ENCODE measurements around the gene GSTO2.
A peak's percentile ranks its signal among the peaks of the same experiment; 100 is the strongest.

GSTO2 gene

DNA sequence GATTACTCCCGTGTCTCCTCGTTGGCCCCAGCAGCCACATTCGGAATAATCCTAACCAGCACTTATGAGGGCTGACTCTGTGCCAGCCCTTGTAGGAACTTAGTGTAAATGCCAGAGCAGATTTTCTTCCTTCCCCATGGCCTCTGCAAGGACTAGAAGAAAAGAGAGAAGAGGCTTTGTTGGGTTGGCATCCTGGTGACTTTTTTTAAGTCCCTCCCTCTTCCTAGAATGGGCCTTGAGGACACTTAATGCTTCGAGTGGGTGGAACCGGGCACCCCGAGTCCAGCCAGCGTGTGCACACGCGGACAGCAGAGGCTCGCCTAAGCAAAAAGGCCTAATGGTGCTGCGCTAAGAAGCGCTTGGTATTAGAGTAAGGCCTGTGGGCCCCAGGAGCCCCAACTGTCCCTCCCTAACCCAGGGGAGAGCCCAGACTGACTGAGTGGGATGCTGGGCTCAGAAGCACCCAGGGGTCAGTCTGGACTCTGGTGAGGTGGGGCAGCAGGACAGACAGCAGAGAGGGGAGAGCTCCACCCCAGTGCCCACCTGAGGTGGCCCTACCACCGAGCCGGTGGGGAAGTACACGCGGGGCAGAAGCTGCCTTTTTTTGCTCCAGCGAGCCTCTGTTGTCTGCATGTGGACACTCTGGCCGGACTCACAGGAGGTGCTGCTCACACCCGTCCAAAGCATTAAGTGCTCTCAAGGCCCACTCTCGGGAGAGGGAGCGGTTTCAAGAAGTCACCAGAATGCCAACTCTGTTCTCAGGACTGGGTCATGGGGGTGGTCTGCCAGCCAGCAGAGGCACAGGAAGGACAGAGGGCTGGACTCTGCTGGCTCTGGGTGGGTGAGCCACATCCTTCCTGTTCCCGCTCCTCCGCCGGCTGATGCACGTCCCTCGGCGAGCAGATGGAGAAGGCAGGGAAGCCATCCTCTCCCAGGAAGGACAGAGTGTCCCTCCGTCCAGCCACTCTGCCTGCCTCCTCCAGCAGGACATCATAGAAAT lies 56.8 kb downstream of the GSTO2 start:
- no peak for DNase-seq (ENCODE audit: low read depth in 2 of 2)

DNA sequence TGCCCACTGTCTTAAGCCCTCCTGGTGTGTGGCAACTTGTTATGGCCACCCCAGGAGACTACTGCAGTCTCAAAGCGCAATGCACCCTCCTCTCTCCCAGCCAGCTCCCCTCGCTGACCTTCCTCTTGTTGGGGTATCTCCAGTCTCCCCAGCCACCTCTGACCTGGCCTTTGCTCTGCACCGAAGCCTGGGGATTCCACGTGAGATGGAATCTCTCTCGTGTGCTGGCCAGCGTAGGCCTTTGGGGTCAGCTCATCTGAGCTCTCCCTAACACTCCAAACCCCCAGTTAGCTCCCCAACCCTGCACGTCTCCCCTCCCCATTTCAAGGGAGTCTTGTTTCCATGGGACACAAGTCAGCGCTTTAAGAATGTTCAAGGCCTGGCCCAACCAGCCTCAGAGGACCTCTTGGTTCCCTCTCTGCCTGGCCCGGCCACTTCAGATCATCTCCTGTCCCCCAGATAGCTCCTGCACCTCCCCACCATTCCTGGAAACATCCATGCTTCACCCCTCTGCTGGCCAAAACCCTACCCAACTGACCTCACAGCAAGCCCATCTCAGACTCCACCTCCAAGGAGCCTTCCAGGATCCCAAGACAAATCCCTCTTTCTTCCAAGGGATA lies 58.1 kb downstream of the GSTO2 start:
- DNase-seq (ENCODE audit: low read depth in 2 of 2) = no peak

DNA sequence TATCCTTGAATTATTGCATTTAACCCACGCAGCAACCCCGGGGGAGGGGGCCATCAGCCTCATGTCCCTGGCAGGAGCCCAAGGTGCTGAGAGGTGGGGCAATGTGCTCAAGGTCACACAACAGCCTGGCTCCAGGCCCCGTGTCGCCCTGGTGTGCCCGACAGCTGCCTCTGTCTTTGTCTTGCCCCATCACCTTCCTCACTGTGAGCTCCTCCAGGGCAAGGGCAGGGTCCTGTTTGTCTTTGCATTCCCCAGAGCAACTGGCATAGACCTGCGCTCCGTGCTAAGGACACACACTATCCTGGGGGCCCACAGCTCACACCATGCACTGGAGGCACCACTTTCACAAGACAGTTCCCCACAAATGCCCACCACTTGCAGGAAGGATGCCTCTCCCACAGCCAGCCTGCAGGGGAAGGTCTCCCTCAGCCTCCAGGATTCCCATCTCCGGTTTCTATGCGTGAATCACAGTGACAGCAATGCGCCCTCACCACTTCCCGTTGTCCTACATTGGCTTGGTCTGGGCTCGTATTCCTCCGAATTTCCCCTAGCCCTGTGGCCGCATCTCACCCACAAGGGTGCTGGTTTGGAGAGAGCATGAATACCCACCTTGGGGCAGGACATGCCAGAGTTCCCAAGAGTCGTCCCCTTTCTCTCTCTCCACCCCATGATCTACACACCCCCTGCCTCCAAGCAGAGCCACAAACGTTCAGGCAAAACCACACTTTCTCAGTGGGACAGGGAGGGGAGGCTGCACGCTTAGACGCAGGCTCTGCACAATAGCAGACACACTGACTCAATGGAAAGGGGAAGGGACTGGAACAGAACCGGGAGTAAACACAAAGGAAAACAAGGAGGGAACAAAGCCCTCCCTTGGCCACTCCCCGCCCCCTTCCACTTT lies 59.0 kb downstream of the GSTO2 start:
- no peak for DNase-seq (ENCODE audit: low read depth in 2 of 2)

DNA sequence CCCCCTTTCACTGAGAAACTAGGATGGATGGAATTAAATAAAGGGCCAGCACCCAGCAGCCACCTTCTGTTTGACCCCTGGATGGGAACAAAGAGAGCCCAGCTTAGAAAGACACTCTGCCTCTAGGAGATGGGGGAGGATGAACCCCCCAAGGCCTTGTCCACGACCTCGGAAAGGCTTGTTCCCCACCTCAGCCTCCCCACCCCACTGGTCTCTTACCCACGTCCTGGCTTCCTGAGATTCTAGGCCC lies 59.6 kb downstream of the GSTO2 start:
- DNase-seq (ENCODE audit: low read depth in 2 of 2) = no peak

DNA sequence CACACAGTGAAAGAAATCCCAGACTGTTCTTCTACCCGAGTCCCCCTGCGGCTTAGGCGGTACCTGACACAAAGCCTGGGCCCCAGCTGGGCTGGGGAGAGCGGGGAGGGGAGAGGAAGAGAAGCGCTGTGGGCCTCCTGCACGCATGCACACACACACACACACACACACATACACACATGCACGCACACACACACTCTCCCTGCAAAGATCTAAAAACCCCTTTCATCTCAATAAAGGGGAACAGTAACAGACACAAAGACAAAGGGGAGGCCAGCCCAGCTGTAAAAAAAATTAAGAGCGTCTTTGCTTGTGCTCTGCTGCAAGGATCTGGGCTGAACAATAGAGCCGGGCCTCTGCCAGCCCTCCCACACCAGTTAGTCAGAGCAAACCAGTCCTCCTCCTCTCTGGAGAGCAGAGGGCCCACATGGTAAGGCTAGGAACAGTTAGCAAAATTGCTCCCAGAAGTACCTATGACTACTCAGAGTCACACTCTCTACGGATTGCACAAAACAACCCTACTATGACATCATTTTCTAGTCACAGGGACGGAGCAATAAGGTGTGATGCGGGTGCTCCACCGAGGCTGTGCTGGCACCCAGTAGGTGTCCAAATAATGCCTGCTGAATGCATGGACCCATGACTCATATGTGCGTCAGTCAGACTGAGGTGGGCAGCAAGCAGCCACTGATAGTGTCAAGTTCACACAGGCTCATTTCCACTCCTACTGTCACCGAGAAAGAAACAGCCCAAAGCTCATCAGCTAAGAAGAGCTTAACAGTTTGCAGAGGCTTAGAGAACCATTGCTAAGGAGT lies 60.1 kb downstream of the GSTO2 start:
- DNase-seq (ENCODE audit: low read depth in 2 of 2) = peak; percentile 31 to 56

DNA sequence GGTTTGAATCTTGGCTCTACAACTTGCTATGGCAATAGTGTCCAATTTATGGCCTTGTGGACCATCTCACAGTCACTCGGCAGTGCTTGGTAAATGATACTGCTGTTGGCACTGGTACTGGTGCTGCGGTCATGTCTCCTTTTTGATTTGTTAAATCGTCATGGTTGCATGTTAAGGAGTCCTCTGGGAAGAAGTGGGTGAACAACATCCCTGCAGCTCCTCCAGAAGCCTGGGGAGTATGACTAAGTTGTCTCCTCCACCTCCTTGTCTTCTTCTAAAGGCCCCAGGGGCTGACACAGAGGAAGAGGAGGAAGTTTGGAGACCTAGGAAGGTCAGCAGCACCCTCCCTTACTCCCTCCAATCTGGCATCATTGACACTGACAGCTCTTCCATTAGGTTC lies 60.8 kb downstream of the GSTO2 start:
- no peak for DNase-seq (ENCODE audit: low read depth in 2 of 2)

DNA sequence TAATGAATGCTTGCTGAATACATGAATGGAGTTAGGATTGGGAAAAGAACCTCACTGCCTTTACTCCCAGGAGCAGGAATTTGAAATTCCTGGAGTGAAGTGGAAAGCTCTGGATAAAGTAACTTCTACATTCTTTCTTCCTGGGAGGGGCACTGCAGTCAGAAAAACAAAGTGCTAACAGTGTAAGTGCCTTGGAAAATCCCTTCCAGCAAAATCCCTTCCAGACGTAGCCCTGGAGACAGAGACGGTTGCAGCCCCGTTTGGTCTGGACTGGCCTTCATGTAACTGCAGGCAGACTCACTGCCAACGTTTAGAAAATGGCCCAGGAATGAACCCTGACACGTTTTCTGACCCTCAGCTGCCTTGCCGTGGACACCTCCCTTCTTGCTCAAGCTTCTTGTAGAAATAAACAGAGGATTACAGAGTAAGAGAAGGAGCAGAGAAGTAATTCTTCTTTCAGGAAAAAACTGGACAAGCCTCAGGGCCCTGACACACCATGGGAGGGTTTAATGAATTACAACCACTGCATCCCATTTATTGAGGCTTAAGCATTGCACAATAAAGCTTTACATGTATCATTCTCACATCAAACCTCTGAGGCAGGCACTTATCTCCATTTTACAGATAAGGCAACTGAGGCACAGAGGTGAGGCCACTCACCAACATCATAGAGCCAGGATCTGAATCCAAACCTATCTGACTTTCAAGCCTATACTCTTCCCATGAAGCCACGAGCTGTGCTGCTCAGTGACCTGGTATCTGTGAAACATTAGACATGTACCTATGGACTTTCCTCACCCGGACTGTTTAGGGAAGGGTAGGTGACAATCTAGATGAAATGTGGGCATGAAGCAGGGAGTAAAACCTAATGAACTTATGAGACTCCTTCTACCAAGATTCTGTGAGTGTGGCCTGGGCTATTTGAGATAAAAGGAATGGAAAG lies 61.5 kb downstream of the GSTO2 start:
- DNase-seq (ENCODE audit: low read depth in 2 of 2) = no peak

DNA sequence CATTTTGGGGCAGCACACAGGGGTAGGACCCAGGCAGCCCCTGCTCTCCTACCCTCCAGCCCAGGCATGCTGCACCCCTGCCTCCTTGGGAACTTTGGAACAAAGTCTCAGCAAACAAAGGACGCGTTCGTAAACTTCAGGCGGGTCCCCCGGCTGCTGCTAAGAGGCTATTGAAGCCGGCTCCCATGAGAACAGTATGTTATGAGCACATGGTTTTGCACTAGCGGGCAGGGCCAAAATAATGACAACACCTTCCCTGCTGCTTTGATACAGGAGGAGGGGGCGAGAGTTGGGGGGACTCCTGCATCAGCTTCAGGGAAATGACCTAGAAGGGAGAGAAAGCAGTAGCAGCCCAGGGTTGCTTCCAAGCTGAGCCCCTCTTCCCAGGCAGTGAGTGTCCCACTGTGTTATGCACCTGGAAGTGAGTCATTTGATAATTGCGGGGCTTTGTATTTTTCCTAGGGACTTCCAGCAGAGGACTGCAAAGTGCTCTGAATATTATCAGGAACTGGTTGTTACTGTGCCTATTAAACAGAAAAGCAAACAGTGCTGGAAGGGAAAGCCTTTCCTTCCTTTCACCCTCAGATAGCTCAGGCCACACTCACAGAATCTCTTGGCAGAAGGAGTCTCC lies 62.3 kb downstream of the GSTO2 start:
- DNase-seq (ENCODE audit: low read depth in 2 of 2) = no peak

DNA sequence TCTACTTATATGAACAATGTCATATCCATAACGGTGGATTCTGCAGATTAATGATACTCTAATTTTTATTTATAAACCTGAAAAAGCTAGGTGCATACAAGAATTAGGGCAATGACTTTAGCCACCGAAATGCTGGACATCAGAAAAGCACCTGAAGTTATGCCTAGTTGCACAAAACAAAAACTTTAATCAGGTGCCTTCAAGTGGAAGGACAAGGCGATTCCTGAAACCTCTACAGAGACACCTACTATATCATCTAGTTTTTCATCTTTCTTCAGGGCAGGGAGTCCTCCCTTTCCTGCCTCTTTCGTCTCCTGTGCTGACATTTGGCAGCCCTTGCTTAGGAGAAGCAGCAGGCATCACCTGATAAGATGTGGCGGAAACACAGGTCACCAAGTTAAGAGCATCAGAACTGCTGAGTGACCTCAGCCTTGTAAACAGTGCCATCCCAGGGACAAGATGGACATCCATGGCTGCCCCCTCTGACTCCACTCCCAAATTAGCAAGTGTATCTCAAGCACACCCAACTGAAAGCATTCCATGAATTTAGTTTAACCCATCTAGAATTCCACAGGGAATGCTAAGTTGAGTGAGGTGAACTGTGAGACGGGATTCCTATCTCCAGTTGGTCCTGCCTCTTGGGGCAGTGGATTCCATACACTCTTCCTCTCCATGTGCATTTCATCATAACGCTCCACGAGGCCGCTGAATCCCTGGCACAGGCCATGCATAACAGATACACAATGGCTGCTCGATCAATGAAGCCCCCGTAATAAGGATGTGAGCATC lies 63.5 kb downstream of the GSTO2 start:
- no peak for DNase-seq (ENCODE audit: low read depth in 2 of 2)

DNA sequence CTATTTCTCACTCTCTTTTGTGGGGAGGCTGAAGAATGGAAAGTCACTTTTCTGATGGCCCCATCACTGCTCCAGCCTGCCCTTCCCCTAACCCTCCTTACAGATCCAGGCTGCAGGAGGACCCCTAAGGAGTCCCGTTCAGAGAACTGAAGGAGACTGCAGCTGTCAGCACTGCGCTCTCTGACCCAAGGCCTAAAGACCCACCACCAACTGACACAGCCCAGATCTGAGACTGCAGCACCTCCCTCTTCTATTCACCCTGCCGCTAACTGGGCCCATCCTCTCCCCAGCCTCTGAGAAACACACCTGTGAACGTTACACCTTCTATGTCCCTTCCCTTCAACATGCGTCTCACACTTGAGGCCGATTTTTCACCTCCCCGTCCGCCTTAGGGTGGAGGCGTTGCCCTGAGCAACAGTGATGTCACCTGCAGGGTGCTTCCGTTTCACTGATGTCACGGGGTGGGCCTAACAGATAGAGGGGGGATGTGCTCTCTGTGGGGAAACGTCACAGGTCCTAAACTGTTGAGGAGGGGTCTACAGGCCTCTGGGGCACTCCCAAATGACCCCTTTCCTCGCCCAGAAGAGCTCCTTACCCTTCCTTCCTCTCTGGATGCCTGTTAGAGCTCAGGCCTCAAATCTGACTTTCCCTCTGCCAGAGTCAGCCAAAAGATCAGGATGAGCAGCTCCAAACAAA lies 64.2 kb downstream of the GSTO2 start:
- DNase-seq (ENCODE audit: low read depth in 2 of 2) = peak; percentile 49 to 58

DNA sequence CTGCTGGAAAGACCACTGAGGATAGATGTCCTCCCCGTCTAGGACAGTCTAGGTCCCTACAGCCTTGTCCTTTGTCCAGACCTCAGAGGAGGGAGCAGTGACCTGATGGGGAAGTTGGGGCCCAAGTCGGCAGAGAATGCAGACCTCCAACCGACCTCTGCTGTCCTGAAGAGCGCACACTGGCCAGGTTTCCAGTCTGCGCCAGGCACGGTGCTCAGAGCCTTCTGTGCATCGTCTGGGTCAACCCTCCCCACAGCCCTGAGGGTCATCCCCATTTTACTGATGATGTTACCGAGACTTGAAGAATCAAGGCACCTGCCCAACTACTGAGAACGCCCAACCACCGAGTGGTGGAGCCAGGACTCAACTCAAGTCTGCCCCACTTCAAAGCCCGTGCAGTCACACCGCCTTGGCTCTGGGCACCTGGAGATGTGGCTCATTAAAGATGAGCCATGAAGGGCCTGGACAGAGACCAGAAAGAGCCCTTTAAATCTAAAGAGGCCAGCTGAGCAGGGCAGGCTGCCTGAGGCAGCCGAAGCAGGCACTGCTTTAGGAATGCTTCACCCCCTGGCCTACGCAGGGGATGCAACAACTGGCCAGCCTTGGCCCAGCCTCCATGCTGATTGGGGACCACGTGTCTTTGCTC lies 64.9 kb downstream of the GSTO2 start:
- no peak for DNase-seq (ENCODE audit: low read depth in 2 of 2)

DNA sequence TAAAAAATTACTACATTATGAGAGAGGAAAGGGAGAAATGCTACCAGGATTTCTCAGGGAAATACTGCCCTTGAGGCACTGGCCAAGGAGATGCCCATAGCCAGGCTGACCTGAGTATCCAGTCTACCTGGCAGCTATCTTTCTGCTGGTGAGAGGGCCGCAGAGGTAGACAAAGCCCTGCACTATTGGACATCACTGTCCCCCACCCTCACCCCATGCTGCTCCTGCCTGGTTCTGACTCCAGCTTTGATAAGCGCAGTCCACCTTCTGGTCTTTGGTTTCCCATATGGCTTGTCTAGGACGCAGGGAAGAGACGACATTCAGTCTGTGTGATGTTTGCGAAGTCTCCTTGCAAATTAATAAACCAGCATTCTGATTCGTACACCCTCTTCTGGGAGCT lies 65.6 kb downstream of the GSTO2 start:
- no peak for DNase-seq (ENCODE audit: low read depth in 2 of 2)

DNA sequence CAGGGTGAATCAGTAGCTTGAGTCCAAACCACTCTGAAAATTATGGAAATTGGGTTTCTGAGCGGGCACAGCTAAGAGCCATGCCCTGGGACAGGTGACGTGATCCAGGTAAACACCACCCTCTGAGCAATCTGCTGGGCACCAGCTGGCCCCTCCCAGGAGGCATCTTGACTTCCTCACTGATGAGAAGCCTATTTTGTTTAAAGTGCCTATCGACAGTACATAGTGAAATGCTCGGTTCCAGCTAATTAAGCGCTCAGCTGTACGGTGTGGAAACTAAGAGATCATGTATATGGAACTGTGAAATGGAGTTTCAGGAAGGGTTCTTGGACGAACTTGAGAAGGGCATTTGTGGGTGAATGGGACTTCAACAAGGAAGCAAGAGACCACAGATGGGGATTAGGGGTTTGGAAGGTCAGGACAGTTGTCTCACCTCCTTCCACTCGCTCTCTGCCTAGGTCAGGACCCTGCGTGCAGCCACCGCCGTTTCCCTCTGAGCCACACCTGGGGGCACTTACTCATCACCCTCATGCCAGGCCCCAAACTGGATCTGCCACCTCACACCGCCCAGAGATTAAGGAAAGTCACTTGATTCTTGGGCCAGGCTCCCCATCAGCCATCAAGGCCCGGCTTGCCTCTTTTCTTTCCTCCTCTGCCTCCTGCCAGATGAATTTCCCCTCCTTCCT lies 66.1 kb downstream of the GSTO2 start:
- DNase-seq (ENCODE audit: low read depth in 2 of 2) = no peak

DNA sequence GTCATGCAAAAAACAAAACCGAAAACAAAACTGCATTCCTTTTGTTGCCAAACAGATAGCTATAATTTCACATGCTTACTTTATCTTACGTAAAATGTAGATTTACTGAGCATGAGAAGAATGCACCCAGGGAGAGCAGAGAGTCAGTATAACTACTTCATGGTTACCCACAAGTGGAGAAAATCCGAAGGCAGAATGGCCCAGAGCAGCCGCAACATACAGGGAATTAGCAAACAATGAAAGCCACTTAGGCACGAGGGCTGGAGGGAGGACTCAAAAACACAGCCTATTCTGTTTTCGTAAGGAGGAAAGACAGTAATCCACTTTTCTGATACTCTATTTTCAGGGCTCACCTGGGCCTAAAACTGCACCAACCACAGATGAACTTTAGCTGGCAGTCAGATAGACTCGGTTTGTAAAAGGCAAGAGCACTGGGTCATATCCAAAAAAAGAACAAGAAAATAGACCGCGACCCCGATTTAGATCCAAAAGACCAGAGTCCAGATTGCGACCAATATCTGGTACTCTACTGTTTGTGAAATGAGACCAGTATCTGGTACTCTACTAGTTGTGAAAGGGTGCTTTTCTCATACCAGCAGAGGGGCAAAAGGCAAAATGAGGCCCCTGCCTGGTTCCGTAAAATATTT lies 68.0 kb downstream of the GSTO2 start:
- no peak for DNase-seq (ENCODE audit: low read depth in 2 of 2)

DNA sequence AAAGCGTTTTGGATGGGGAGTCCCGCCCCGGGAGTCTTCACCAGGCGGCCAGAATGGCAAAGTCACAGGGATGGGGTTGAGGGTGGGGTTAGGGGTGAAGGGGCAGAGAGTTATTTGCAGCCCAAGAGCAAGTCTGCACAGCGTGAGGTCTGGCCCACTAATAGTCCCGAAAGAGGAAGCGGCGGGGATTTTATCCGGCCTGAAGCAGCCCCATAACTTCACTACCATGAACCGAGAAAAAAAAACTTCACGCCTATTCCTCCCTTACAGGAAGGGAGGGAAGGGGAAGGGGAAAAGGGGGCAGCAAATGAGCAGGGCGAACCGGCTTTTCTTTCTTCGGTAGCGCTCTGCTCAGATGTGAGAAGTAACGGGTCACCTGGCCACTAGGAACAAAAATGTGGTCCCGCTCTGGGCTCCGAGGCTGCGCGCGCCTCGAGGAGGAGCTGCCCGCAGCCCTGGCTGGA lies 68.6 kb downstream of the GSTO2 start:
- no peak for DNase-seq (ENCODE audit: low read depth in 2 of 2)

DNA sequence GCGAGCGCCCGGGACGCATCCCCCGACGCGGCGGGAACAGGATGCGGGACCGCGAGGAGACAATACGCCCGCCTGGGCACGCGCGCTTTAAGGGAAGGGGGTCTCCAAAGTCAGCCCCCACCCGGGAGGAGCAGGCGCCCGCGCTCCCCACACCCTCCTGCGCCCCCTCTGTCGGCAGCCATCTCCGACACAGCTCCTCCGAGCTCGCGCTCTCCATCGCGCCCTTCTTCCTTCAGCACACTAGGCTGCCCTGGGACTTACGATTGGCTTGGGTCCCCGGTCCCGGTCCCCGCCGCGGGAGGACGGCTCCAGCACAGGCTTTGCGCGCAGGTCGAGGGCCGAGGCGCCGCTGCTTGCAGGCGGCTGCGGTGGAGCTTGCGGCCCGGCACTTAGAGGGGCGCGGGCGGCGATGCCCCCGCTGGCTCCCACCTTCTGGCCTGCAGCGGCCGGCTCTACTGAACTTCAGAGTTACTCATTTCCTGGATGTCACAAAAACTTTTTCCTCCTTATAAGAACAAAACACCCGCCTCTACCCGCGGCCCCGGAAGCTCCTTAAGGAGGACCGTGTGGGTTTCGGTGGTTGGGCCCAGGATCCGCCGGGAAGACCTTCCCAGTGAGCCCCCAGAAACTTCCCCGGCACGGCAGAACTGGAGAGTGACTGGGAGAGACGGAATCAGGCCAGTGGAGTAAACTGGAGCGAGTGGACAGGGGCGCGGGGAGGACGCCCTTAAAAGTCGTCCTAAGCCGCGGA lies 69.2 kb downstream of the GSTO2 start, which contains the start of gene ITPRIP:
ITPRIP (minus strand) TSS at position 481 of the 751 bp plus-strand sequence. CDS start 22,414 bp downstream, outside the sequence.
- DNase-seq (ENCODE audit: low read depth in 2 of 2) = peak in 1 of 2 donors; percentile 49

All from stimulated activated CD8-positive, alpha-beta memory T cell treated with anti-CD3 and anti-CD28 coated beads, Interleukin-7, amount 100 ng/mL, for 1 hour (primary cell).